Spleen (tissue), 11 donors: ENCODE results near the gene ACCS. TPM values are rescaled to one million over a fixed set of nuclear protein-coding genes. Genes with fewer than 3 reads are reported as not detected.

Experiments used
- DNase-seq: peaks from one replicate; pipeline ENCODE4 v3.0.0-alpha.2; 2020
- H3K27ac ChIP-seq, 8 donors: fragments of 200-600 bp; sonication (generic) in 7 of 8; 1 replicate in 4 of 8; 2 replicates in 4 of 8; pipeline versions ENCODE4 v1.5.0 to v1.8.0; 2016 to 2021; ENCODE audit warnings: inconsistent platforms in 4 of 8, mild to moderate bottlenecking in 4 of 8, moderate library complexity in 1 of 8
- H3K27me3 ChIP-seq, 7 donors: fragments of 200-600 bp; sonication (generic) in 6 of 7; replicated peaks in 1 of 7; 1 replicate in 4 of 7; 2 replicates in 3 of 7; pipeline versions ENCODE4 v1.5.0 to v1.8.0; 2016 to 2021; ENCODE audit warnings: inconsistent platforms in 3 of 7, mild to moderate bottlenecking in 1 of 7
- H3K36me3 ChIP-seq, 6 donors: fragments of 200-600 bp; sonication (generic) in 5 of 6; 1 replicate in 4 of 6; 2 replicates in 2 of 6; pipeline versions ENCODE4 v1.5.0 to v1.8.0; 2016 to 2021; ENCODE audit warnings: inconsistent platforms in 2 of 6
- H3K4me1 ChIP-seq, 6 donors: fragments of 200-600 bp; sonication (generic) in 5 of 6; 1 replicate in 3 of 6; 2 replicates in 3 of 6; pipeline versions ENCODE4 v1.5.0 to v1.8.0; 2016 to 2021; ENCODE audit warnings: inconsistent platforms in 3 of 6
- H3K4me3 ChIP-seq, 8 donors: fragments of 200-600 bp; sonication (generic) in 7 of 8; 1 replicate in 4 of 8; 2 replicates in 4 of 8; pipeline versions ENCODE4 v1.5.0 to v1.8.0; 2016 to 2021; ENCODE audit warnings: inconsistent platforms in 4 of 8, mild to moderate bottlenecking in 4 of 8, moderate library complexity in 2 of 8
- H3K9me3 ChIP-seq, 8 donors: fragments of 200-600 bp; sonication (generic) in 7 of 8; 1 replicate in 4 of 8; 2 replicates in 4 of 8; pipeline versions ENCODE4 v1.5.0 to v1.8.0; 2016 to 2021; ENCODE audit warnings: inconsistent platforms in 4 of 8
- POLR2A ChIP-seq, 3 donors: fragments of 450-650 bp; IDR thresholded peaks; one replicate each; pipeline ENCODE4 v1.5.1; 2017; ENCODE audit warnings: antibody characterized with exemption in 3 of 3, mild to moderate bottlenecking in 1 of 3
- POLR2AphosphoS5 ChIP-seq, 3 donors: sonication (generic); formaldehyde crosslinking; IDR thresholded peaks; one replicate each; pipeline ENCODE4 v1.5.1; 2017; ENCODE audit warnings: antibody characterized with exemption in 3 of 3
- WGBS, 5 donors: extraction: QIAGEN DNeasy Blood & Tissue Kit in 3 of 5; methylation state at CpG; one replicate each; pipeline versions ENCODE4 v1.1.5 to v1.1.7; 2013 to 2018; 5-methylcytosine and 5-hydroxymethylcytosine counted together
- intact Hi-C: fragments of 100-400 bp; cut with DNase I; formaldehyde crosslinking; loops from one replicate; pipeline ENCODE4 v1.15.0; 2023; ENCODE audit warnings: low total_unique reads
- polyA plus RNA-seq, 3 donors: library from polyadenylated mRNA; stranded (reverse); fragments of 200-250 nt; gene quantifications; one replicate each; pipeline ENCODE4 v1.2.1, GENCODE V29; 2013
- total RNA-seq, 7 donors: library from RNA; depleted of rRNA in 3 of 7; stranded (reverse); fragments of >200 nt in 3 of 7; fragmentation: NEBNext Ultra II Directional in 4 of 7; extraction: Animal tissue kit (Norgen Biotek cat#: 25700) in 4 of 7; gene quantifications; one replicate each; pipeline versions ENCODE4 v1.1.0 to v1.2.1, GENCODE V29; 2016 to 2021
- TF ChIP-seq, protein P1 (sequence below), 11 experiments: fragments of 200-600 bp in 7 of 11; fragments of 450-650 bp in 4 of 11; sonication (generic) in 4 of 11; IDR thresholded peaks in 8 of 11; conservative IDR thresholded peaks in 3 of 11; 1 replicate in 7 of 11; 2 replicates in 4 of 11; pipeline versions ENCODE4 v1.4.0 to v1.8.0; 2016 to 2021; ENCODE audit warnings: antibody characterized with exemption in 11 of 11, inconsistent platforms in 4 of 11, mild to moderate bottlenecking in 1 of 11
- donor health status: healthy with polysubstance abuse.
- donor health status: DM: no; HTN: no; CAD: no; lungs with moderate emphysema.
- donor health status: DM: no; HTN: no; CAD: no.
- donor health status: Bipolar disorder and iron deficiency.
- donor health status: healthy.
- donor health status: DM: no; HTN: no; CAD: no.
- donor health status: DM: yes; HTN: yes; CAD: no.

ACCS gene
- total and polyA plus RNA-seq, 10 donors, result 22.4 to 87.6 (median 46.9) TPM

DNA sequence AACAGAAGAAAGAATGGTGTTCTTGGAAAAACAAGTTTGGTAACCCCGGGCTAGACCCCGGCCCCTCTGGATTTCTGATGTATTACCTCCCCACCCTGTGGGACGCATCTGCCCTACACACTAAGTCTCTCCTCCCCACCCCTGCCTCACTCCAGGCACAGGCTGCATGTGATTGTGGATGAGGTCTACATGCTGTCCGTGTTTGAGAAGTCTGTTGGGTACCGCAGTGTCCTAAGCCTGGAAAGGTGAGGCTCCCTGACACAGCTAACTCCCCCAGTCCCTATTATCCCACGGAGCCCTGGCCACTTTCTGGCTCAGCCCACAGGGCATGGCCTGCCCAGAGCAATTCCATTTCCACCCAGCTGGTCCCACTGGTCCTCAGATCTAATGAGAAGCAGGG lies 13.3 kb downstream of the ACCS start:
- no peak for DNase-seq
- Histone ChIP-seq H3K4me3 (no peak overlapping the region), H3K27me3 (no peaks in the 10 kb centered on the region), H3K27ac (no peak overlapping the region), H3K36me3 (peaks cover 0 to 98% (median 66%) of the 10 kb centered on the region in 6 donors), H3K4me1 (no peaks in the 10 kb centered on the region), H3K9me3 (no peaks in the 10 kb centered on the region)
- WGBS, 5 donors, result 90 to 98% (median 96%) methylated on average over 6 of the region's 6 CpGs
- intact Hi-C loops, result no loop called here
- TF ChIP-seq, protein P1, sequence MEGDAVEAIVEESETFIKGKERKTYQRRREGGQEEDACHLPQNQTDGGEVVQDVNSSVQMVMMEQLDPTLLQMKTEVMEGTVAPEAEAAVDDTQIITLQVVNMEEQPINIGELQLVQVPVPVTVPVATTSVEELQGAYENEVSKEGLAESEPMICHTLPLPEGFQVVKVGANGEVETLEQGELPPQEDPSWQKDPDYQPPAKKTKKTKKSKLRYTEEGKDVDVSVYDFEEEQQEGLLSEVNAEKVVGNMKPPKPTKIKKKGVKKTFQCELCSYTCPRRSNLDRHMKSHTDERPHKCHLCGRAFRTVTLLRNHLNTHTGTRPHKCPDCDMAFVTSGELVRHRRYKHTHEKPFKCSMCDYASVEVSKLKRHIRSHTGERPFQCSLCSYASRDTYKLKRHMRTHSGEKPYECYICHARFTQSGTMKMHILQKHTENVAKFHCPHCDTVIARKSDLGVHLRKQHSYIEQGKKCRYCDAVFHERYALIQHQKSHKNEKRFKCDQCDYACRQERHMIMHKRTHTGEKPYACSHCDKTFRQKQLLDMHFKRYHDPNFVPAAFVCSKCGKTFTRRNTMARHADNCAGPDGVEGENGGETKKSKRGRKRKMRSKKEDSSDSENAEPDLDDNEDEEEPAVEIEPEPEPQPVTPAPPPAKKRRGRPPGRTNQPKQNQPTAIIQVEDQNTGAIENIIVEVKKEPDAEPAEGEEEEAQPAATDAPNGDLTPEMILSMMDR (IDR thresholded peaks at IDR 0.05 in 8 of 11, conservative IDR thresholded peaks at IDR 0.05 in 3 of 11), result no peak
- TF ChIP-seq POLR2A (IDR thresholded peaks at IDR 0.05), result no peak
- no peak for TF ChIP-seq POLR2AphosphoS5 (IDR thresholded peaks at IDR 0.05)

DNA sequence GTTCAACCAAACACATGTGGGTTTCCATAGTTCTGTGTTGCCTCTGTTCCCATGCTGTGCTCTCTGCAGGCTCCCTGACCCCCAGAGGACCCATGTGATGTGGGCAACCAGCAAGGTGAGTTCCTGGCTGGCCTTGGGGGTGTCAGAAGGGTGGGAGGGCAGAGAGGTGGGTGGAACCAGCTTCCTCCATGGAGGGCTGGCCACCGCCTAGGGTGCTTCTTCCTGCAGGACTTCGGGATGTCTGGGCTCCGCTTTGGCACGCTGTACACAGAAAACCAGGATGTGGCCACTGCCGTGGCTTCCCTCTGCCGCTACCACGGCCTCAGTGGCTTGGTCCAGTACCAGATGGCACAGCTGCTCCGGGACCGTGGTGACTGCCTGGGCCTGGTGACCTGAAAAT lies 14.9 kb downstream of the ACCS start:
- H3K27me3 ChIP-seq, result no peaks in the 10 kb centered on the region
- H3K9me3 ChIP-seq, result peaks cover 0 to 13% (median 7%) of the 10 kb centered on the region in 8 donors
- peaks cover 0 to 88% (median 54%) of the 10 kb centered on the region in 6 donors for H3K36me3 ChIP-seq
- 86 to 95% (median 92%) methylated on average over 5 to 9 of the region's 9 CpGs for WGBS, 5 donors
- no peaks in the 10 kb centered on the region for H3K4me1 ChIP-seq
- no peak for TF ChIP-seq POLR2A (IDR thresholded peaks at IDR 0.05)
- TF ChIP-seq, protein P1 (IDR thresholded peaks at IDR 0.05 in 8 of 11, conservative IDR thresholded peaks at IDR 0.05 in 3 of 11), result no peak
- no peak for TF ChIP-seq POLR2AphosphoS5 (IDR thresholded peaks at IDR 0.05)
- no peak overlapping the region for H3K4me3 ChIP-seq
- DNase-seq, result no peak
- no peak overlapping the region for H3K27ac ChIP-seq
- intact Hi-C loops, result no loop called here

GRCh38 chr11:44082645-44083044 lies 16.6 kb downstream of the ACCS start:
- no peak overlapping the region for H3K4me3 ChIP-seq
- H3K27me3 ChIP-seq, result no peaks in the 10 kb centered on the region
- peaks cover 0 to 79% (median 46%) of the 10 kb centered on the region in 6 donors for H3K36me3 ChIP-seq
- no peak for DNase-seq
- WGBS, 5 donors, result 89 to 98% (median 95%) methylated on average over 4 of the region's 4 CpGs
- no peaks in the 10 kb centered on the region for H3K4me1 ChIP-seq
- H3K27ac ChIP-seq, result no peak overlapping the region
- peaks cover 0 to 13% (median 7%) of the 10 kb centered on the region in 8 donors for H3K9me3 ChIP-seq
- TF ChIP-seq POLR2A (IDR thresholded peaks at IDR 0.05), result no peak
- TF ChIP-seq POLR2AphosphoS5 (IDR thresholded peaks at IDR 0.05), result no peak
- TF ChIP-seq, protein P1 (IDR thresholded peaks at IDR 0.05 in 8 of 11, conservative IDR thresholded peaks at IDR 0.05 in 3 of 11), result no peak
- intact Hi-C loops, result no loop called here

GRCh38 chr11:44083433-44083832 lies 17.4 kb downstream of the ACCS start:
- Histone ChIP-seq H3K9me3 (peaks cover 0 to 13% (median 7%) of the 10 kb centered on the region in 8 donors), H3K4me1 (no peaks in the 10 kb centered on the region), H3K36me3 (peaks cover 0 to 71% (median 42%) of the 10 kb centered on the region in 6 donors), H3K27me3 (no peaks in the 10 kb centered on the region), H3K4me3 (no peak overlapping the region), H3K27ac (no peak overlapping the region)
- TF ChIP-seq, protein P1 (IDR thresholded peaks at IDR 0.05 in 8 of 11, conservative IDR thresholded peaks at IDR 0.05 in 3 of 11), result no peak
- TF ChIP-seq POLR2A (IDR thresholded peaks at IDR 0.05), result no peak
- peak in 1 of 3 donors; percentile 19 for TF ChIP-seq POLR2AphosphoS5 (IDR thresholded peaks at IDR 0.05)
- 85 to 99% (median 96%) methylated on average over 9 to 10 of the region's 10 CpGs for WGBS, 5 donors
- intact Hi-C loops, result no loop called here
- no peak for DNase-seq
